Adrenal gland (tissue), 12 donors: ENCODE measurements around the gene SERPIND1. TPM values are rescaled to one million over a fixed set of nuclear protein-coding genes. Genes with fewer than 3 reads are reported as not detected.

Experiments
- DNase-seq, 7 donors: peaks; one replicate each; pipeline ENCODE4 v3.0.0-alpha.2; 2019 to 2020
- H3K27ac ChIP-seq, 5 donors: fragments of 200-600 bp; sonication (generic) in 4 of 5; 1 replicate in 3 of 5; 2 replicates in 2 of 5; pipeline versions ENCODE4 v1.5.1 to v1.8.0; 2016 to 2020; ENCODE audit warnings: mild to moderate bottlenecking in 1 of 5
- H3K27me3 ChIP-seq: fragments of 200-600 bp; 2 replicates; pipeline ENCODE4 v1.8.0; 2021
- H3K36me3 ChIP-seq, 2 donors: fragments of 200-600 bp; replicated peaks in 1 of 2; 1 replicate in 1 of 2; 2 replicates in 1 of 2; pipeline versions ENCODE4 v1.5.1 to v1.8.0; 2018 to 2022
- H3K4me1 ChIP-seq, 2 donors: fragments of 200-600 bp; replicated peaks in 1 of 2; 1 replicate in 1 of 2; 2 replicates in 1 of 2; pipeline versions ENCODE4 v1.5.1 to v1.8.0; 2018 to 2021
- H3K4me3 ChIP-seq, 4 donors: fragments of 200-600 bp; sonication (generic) in 3 of 4; one replicate each; pipeline ENCODE4 v1.5.1; 2016 to 2018
- H3K9me3 ChIP-seq, 3 donors: fragments of 200-600 bp; sonication (generic) in 1 of 3; replicated peaks in 1 of 3; 1 replicate in 2 of 3; 2 replicates in 1 of 3; pipeline versions ENCODE4 v1.5.1 to v1.8.0; 2016 to 2021
- POLR2A ChIP-seq, 2 donors: fragments of 450-650 bp; IDR thresholded peaks; one replicate each; pipeline ENCODE4 v1.6.1; 2017; ENCODE audit warnings: antibody characterized with exemption in 2 of 2, mild to moderate bottlenecking in 2 of 2, moderate library complexity in 1 of 2
- WGBS, 4 donors: extraction: QIAGEN DNeasy Blood & Tissue Kit in 2 of 4; methylation state at CpG; one replicate each; pipeline versions ENCODE4 v1.1.5 to v1.1.7; 2013 to 2017; 5-methylcytosine and 5-hydroxymethylcytosine counted together
- intact Hi-C, 2 donors: fragments of 100-400 bp; cut with DNase I; formaldehyde crosslinking; loops; one replicate each; pipeline versions ENCODE4 v1.14.1 to v1.15.0; 2022 to 2023
- polyA plus RNA-seq, 3 donors: library from polyadenylated mRNA; stranded (reverse); fragments of 200-250 nt in 2 of 3; fragments of 350-450 nt in 1 of 3; fragmentation: Illumina TruSeq in 1 of 3; extraction: RNeasy Lipid Tissue Mini Kit (QIAGEN cat#74804) in 1 of 3; gene quantifications; one replicate each; pipeline ENCODE4 v1.2.3, GENCODE V29; 2013 to 2014
- total RNA-seq, 9 donors: library from RNA; depleted of rRNA in 4 of 9; stranded (reverse); fragments of >200 nt in 4 of 9; fragments of 120-200 nt in 1 of 9; fragmentation: NEBNext Ultra II Directional in 1 of 9; extraction: Animal tissue kit (Norgen Biotek cat#: 25700) in 1 of 9; gene quantifications; one replicate each; pipeline versions ENCODE4 v1.1.0 to v1.2.4, GENCODE V29; 2013 to 2023
- TF ChIP-seq, protein P1 (sequence below), 6 experiments: fragments of 450-650 bp in 4 of 6; fragments of 200-600 bp in 2 of 6; sonication (generic) in 1 of 6; IDR thresholded peaks; 1 replicate in 5 of 6; 2 replicates in 1 of 6; pipeline versions ENCODE4 v1.5.1 to v1.8.0; 2016 to 2021; ENCODE audit warnings: antibody characterized with exemption in 6 of 6, mild to moderate bottlenecking in 2 of 6, moderate library complexity in 1 of 6
- donor health status: healthy with polysubstance abuse.
- donor health status: Bipolar disorder and iron deficiency.
- donor health status: DM: yes; HTN: yes; CAD: no.
- donor health status: DM: no; HTN: no; CAD: no.
- donor health status: DM: no; HTN: no; CAD: no.
- donor health status: DM: yes; HTN: yes; CAD: no.

Gene SERPIND1
- total and polyA plus RNA-seq, 12 donors, result 0.10 to 1.0 (median 0.17) TPM; not detected in 2

DNA sequence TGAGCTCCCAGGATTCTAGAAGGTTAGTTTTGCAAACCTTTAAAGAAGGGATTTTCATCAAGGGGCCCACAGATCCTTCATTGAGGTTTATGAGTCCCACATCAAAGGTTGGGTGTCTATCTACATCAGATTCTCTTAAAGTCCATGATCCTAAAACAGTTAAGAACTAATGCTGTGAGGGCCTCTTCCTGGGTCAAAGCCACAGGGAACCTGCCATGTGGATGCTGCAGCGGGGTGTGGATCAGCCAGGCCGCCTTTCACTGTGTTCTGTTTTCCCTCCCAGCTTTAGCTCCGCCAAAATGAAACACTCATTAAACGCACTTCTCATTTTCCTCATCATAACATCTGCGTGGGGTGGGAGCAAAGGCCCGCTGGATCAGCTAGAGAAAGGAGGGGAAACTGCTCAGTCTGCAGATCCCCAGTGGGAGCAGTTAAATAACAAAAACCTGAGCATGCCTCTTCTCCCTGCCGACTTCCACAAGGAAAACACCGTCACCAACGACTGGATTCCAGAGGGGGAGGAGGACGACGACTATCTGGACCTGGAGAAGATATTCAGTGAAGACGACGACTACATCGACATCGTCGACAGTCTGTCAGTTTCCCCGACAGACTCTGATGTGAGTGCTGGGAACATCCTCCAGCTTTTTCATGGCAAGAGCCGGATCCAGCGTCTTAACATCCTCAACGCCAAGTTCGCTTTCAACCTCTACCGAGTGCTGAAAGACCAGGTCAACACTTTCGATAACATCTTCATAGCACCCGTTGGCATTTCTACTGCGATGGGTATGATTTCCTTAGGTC lies 5.3 kb downstream of the SERPIND1 start:
- TF ChIP-seq, protein P1, sequence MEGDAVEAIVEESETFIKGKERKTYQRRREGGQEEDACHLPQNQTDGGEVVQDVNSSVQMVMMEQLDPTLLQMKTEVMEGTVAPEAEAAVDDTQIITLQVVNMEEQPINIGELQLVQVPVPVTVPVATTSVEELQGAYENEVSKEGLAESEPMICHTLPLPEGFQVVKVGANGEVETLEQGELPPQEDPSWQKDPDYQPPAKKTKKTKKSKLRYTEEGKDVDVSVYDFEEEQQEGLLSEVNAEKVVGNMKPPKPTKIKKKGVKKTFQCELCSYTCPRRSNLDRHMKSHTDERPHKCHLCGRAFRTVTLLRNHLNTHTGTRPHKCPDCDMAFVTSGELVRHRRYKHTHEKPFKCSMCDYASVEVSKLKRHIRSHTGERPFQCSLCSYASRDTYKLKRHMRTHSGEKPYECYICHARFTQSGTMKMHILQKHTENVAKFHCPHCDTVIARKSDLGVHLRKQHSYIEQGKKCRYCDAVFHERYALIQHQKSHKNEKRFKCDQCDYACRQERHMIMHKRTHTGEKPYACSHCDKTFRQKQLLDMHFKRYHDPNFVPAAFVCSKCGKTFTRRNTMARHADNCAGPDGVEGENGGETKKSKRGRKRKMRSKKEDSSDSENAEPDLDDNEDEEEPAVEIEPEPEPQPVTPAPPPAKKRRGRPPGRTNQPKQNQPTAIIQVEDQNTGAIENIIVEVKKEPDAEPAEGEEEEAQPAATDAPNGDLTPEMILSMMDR (IDR thresholded peaks at IDR 0.05), result no peak
- TF ChIP-seq POLR2A (IDR thresholded peaks at IDR 0.05), result no peak
- no peak overlapping the region for H3K27ac ChIP-seq
- H3K36me3 ChIP-seq, result peaks cover 0 to 10% of the 10 kb centered on the region in 2 donors
- H3K4me3 ChIP-seq, result no peak overlapping the region
- H3K27me3 ChIP-seq, result no peaks in the 10 kb centered on the region
- DNase-seq, result no peak
- no peaks in the 10 kb centered on the region for H3K9me3 ChIP-seq
- peaks cover 8 to 17% of the 10 kb centered on the region in 2 donors for H3K4me1 ChIP-seq
- 83 to 91% (median 88%) methylated on average over 25 of the region's 25 CpGs for WGBS, 4 donors
- intact Hi-C loops, result no loop called here

DNA sequence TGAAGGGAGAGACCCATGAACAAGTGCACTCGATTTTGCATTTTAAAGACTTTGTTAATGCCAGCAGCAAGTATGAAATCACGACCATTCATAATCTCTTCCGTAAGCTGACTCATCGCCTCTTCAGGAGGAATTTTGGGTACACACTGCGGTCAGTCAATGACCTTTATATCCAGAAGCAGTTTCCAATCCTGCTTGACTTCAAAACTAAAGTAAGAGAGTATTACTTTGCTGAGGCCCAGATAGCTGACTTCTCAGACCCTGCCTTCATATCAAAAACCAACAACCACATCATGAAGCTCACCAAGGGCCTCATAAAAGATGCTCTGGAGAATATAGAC lies 5.9 kb downstream of the SERPIND1 start:
- 65 to 83% (median 71%) methylated on average over 5 of the region's 5 CpGs for WGBS, 4 donors
- no peaks in the 10 kb centered on the region for H3K9me3 ChIP-seq
- no peak for TF ChIP-seq POLR2A (IDR thresholded peaks at IDR 0.05)
- TF ChIP-seq, protein P1 (IDR thresholded peaks at IDR 0.05), result no peak
- H3K27ac ChIP-seq, result no peak overlapping the region
- DNase-seq, result no peak
- peaks cover 8 to 17% of the 10 kb centered on the region in 2 donors for H3K4me1 ChIP-seq
- H3K4me3 ChIP-seq, result no peak overlapping the region
- no peaks in the 10 kb centered on the region for H3K27me3 ChIP-seq
- intact Hi-C loops, result loop anchor here in 1 of 2 donors (10.0 kb wide), 1 partner anchor 55 kb away; no protein-coding TSS in a partner anchor
- H3K36me3 ChIP-seq, result peaks cover 0 to 10% of the 10 kb centered on the region in 2 donors

DNA sequence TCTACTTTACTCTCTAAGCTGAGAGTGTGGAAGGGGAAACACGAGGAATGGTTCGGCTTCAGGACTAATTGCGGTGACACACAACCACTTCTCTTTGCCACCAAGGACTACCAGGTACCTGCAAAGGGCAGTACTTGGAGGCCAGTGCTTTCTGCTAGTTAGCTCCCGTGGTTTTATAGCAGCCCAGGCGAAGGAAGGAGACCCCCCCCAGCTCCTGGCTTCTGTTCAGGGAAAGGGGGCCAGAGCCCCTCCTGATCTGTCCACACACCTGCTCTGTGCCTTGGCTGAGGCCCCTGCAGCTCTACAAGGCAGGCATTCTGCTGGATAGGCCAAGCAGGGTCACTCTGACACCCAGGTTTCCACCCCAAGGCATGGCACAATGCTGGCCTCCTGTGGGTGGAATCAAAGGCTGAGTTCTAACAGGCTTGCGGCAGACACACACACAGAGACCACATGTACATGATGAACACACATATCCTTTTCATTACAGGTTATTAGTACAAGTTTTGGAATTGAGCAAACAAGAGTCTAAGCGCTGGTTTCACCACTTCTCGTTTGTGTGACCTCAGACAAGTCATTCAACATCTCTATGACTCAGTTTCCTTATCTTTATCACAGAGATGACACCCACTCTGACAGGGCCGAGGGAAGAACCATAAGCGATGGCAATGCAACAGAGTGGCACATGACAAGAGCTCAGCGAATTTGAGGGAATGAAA lies 7.5 kb downstream of the SERPIND1 start:
- TF ChIP-seq POLR2A (IDR thresholded peaks at IDR 0.05), result no peak
- intact Hi-C loops, result loop anchor here in 1 of 2 donors (10.0 kb wide), 1 partner anchor 57 kb away; no protein-coding TSS in a partner anchor
- H3K9me3 ChIP-seq, result no peaks in the 10 kb centered on the region
- no peak overlapping the region for H3K4me3 ChIP-seq
- DNase-seq, result no peak
- 80 to 84% (median 82%) methylated on average over 10 to 11 of the region's 11 CpGs for WGBS, 4 donors
- no peaks in the 10 kb centered on the region for H3K27me3 ChIP-seq
- no peak overlapping the region for H3K27ac ChIP-seq
- H3K4me1 ChIP-seq, result peaks cover 8 to 17% of the 10 kb centered on the region in 2 donors
- peaks cover 0 to 15% of the 10 kb centered on the region in 2 donors for H3K36me3 ChIP-seq

DNA sequence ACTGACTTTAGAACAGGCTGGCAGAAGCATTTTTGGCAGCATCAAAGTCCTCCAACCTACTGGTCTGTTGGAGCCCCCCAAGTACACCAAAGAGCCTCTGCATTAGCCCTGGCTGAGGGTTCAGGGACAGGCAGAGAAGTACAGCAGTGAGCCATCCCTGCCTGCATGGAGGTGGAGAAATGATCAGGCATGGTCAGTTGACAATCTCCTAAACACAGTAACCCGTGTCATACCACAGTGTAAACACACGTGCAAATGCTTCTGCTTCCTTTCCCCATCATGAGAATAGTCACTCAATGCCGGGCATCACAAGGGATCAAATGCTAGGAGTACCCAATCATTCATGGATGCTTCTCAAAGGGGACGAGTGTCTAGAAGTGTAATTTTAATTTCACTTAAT lies 8.2 kb downstream of the SERPIND1 start:
- DNase-seq, result no peak

More for the DNA sequence above, 8.2 kb downstream of the SERPIND1 start:
- intact Hi-C loops, result loop anchor here in 1 of 2 donors (10.0 kb wide), 1 partner anchor 57 kb away; no protein-coding TSS in a partner anchor
- 86 to 96% (median 91%) methylated on average over 4 of the region's 4 CpGs for WGBS, 4 donors
- Histone ChIP-seq H3K27ac (no peak overlapping the region), H3K9me3 (no peaks in the 10 kb centered on the region), H3K27me3 (no peaks in the 10 kb centered on the region), H3K36me3 (peaks cover 0 to 21% of the 10 kb centered on the region in 2 donors), H3K4me3 (no peak overlapping the region), H3K4me1 (peaks cover 8 to 17% of the 10 kb centered on the region in 2 donors)
- TF ChIP-seq POLR2A (IDR thresholded peaks at IDR 0.05), result no peak
- TF ChIP-seq, protein P1 (IDR thresholded peaks at IDR 0.05), result no peak
